GM21717 (cell line): ENCODE measurements around the gene POU6F2.
A peak's percentile ranks its signal among the peaks of the same experiment; 100 is the strongest.

ENCODE experiments used
- ATAC-seq: cut with Tn5 transposase; IDR thresholded peaks from one replicate; pipeline ENCODE4 v1.9.1; 2021; ENCODE audit warnings: mild to moderate bottlenecking, moderate library complexity; ENCODE audit not compliant: unreplicated experiment

The POU6F2 gene

GRCh38 chr7:39480901-39481300 lies 503.2 kb downstream of the POU6F2 start:
- ATAC-seq: no peak

DNA sequence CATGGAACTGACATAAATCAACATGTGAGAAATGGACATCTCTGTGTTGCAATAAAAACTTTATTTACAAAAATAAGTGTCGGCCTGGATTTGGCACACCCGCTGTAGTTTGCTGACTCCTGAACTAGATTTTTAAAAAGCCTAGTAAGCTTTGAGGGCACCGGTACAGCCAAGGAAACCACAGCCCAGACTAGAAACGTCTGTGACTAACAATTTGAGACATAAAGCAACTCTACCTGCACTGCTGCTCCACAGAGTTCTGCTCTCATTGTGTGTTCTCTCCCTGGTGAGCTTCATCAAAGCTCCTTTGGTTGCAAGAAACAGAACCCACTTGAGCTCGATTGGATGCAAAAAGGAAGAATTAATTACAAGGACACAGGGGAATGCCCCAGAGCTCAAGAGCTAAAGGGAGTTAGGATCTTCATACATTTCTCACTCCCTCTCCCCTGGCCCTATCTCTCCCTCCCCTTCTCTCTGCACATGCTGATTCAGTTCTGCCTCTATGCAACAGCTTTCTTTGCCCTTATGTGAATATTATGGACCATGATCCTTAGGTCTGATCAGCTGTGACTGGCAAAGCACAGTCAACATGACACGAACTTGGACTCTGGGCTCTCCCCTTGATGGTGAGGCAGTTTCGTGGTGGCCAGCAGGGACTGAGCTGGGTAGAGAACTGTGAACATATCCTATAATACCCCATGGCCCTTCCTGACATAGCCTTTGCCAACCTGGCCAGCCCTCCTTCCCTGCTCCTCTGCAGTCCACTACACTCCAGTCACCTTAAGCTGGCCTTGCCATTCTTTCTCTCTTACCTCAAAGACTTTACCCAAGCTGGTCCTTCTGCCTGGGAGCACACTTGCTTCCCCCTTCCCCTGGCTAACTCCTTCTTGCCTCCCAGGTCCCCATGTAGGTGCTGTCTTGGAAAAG lies 511.0 kb downstream of the POU6F2 start:
- ATAC-seq: no peak

GRCh38 chr7:39490296-39490695 lies 512.6 kb downstream of the POU6F2 start:
- no peak for ATAC-seq

- ATAC-seq: no peak
Measured at GRCh38 chr7:39493934-39494333, 516.2 kb downstream of the POU6F2 start.

DNA sequence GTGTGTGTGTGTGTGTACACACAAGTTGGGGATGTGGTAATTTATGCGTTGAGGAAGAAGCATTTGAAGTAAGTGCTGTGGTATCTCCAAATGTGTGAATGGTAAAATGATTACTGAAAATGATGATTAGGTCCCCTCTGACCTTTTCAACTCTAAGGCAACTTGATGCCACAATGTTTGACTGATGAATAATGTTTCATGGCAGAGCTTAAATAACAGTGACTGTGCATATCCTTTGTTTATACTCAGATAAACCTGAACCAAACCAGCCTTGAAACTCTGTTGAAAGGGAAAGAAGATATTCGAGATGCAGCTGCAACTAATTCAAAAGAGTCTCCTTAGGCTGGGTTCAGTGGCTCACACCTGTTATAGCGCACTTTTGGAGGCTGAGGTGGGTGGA lies 523.6 kb downstream of the POU6F2 start:
- no peak for ATAC-seq

- ATAC-seq: no peak
Measured at GRCh38 chr7:39504963-39505362, 527.3 kb downstream of the POU6F2 start.

DNA sequence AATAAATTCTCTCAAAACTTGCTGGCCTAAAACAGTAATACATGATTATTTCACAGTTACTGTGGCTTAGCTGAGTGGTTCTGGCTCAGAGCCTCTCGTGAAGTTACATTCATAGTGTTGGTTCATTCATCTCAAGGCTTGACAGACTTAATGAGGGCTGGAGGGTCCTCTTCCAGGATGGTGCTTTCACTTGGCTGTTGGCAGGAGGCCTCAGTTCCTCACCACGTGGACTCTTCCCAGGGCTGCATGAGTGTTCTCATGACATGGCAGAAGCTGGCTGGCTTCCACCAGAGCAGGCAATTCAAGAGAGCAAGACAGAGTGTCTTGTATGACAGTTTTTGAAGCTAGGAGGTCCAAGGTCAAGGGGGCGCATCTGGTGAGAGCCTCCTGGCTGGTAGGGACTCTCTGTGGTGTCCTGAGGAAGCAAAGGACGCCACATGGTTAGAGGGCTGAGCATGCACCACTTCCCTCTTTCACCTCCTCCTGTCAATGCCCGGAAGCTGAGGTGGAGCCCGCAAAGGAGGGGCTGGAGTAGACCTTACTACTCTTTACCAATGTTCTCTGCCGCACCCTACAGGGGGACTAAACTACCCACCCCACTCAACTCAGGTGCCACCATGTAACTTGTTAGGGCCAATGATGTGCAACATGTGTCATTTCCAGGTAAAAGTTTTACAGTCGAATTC lies 530.3 kb downstream of the POU6F2 start:
- peak; percentile 58 for ATAC-seq

DNA sequence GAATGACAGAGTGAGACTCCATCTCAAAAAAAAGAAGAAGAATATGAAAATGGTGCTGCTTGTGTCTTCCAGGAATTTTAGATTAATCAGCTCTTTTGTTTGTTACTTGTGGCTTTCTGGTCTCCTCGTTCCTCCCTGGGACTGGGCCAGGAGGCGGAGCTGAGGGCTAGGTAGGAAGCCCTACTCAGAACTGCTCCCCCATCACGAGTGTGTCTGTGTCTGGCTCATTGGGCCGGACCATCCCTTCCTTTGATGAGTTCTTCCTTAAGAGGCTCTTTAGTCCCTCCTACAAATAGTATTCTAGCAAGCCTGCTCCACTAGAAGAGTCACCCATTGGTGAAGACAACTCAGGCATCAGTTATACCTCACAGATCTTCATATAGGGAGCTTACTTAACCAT lies 531.7 kb downstream of the POU6F2 start:
- ATAC-seq: no peak

- ATAC-seq: no peak
Measured at GRCh38 chr7:39509912-39510311, 532.2 kb downstream of the POU6F2 start.

DNA sequence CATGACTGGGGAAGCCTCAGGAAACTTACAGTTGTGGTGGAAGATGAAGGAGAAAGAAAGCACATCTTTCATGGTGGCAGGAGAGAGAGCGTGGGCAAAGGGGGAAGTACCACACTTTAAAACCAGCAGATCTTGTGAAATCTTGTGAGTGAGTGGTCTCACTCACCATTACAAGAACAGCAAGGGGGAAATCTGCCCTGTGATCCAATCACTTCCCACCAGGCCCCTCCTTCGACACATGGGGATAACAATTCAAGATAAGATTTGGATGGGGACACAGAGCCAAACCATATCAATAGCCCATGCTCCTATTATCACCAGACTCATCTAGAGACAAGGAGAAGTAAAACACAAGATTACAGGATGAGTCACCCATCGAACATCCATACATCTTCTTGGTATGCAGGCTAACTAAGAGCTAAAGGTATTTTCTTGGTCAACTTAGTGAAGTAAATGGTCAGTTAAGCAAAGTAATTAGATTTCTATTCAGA lies 533.2 kb downstream of the POU6F2 start:
- no peak for ATAC-seq

GRCh38 chr7:39515534-39516228 lies 538.0 kb downstream of the POU6F2 start:
- no peak for ATAC-seq

- ATAC-seq: no peak
Measured at GRCh38 chr7:39516498-39516897, 538.8 kb downstream of the POU6F2 start.

GRCh38 chr7:39517240-39517639 lies 539.5 kb downstream of the POU6F2 start:
- no peak for ATAC-seq
